GM12872 (cell line): ENCODE results near the gene NACC2.

Experiments used
- TF ChIP-seq, protein P1 (sequence below): IDR thresholded peaks from 3 replicates; pipeline ENCODE4 v1.5.1; 2011; ENCODE audit warnings: low read depth, mild to moderate bottlenecking, low read length, moderate library complexity; ENCODE audit not compliant: insufficient read depth

The NACC2 gene

DNA sequence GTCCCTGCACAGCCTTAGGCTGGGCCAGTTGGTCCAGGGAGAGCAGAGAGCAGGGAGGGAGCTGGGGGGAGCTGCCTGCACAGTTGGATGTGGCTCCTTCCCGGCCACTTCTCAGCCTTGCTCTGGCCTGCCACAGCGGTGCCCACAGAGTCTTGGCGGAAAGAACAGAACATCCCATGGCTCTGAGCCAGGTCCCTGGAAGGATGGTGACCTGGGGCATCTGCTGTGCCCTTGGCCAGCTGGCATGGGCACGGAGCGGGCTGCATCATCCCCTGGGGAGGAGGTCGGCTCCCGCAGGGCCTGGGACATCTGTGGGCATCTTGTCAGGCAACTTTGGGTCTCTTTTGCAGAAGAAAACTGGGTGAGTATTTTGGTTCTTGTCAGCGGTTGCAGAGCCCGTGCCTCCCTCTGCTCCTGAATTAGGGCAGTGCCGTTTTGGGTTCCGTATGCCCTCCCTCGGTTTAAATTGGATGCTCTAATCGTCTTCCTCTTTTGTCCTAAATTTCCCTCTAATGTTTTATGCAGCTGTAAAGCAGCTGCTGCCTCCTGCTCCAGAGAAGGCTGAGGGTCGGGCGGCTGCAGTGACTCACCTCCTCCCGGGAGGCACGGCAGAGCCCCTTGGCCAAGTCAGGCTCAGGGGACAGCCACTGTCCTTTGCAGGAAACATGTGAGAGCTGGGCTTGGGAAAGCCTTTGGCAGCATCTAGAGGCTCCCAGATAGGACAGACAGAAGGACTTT is 10.5 kb upstream of the NACC2 start:
- TF ChIP-seq, protein P1, sequence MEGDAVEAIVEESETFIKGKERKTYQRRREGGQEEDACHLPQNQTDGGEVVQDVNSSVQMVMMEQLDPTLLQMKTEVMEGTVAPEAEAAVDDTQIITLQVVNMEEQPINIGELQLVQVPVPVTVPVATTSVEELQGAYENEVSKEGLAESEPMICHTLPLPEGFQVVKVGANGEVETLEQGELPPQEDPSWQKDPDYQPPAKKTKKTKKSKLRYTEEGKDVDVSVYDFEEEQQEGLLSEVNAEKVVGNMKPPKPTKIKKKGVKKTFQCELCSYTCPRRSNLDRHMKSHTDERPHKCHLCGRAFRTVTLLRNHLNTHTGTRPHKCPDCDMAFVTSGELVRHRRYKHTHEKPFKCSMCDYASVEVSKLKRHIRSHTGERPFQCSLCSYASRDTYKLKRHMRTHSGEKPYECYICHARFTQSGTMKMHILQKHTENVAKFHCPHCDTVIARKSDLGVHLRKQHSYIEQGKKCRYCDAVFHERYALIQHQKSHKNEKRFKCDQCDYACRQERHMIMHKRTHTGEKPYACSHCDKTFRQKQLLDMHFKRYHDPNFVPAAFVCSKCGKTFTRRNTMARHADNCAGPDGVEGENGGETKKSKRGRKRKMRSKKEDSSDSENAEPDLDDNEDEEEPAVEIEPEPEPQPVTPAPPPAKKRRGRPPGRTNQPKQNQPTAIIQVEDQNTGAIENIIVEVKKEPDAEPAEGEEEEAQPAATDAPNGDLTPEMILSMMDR, result no peak

DNA sequence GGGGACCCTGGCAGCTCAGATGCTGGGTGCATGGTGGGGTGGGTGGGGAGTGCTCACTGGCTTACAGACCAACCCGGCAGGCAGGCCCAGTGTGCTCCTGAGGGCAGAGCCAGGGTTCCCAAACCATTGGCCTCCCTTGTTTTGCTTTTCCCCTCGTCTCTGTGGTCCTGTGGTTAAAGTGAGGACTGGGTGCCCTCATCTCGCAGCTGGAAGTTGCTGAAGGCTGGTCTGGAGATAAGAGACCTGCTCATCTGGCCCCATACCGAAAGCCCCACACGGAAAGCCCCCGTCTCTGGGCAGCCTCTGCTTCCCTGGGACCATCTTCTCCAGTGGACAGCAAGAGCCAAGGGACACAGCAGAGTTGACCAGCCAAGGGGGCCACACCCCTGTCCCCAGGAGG is 9.8 kb upstream of the NACC2 start:
- TF ChIP-seq, protein P1, result no peak

DNA sequence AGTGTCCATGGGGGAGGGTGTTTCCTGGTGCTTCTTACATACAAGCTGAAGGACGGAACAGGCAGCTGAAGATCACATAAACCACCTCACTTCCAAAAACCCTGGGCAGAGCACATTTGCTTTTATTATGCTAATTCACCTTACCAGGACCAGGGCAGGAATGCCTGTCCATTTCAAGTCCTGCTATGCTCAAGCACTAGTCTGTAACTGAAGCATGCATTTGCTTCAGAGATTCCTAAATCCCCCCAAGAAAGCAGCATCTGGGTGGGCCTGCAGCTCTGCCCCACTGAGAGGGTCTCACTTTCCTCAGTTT is 9.4 kb upstream of the NACC2 start:
- TF ChIP-seq, protein P1, result no peak

DNA sequence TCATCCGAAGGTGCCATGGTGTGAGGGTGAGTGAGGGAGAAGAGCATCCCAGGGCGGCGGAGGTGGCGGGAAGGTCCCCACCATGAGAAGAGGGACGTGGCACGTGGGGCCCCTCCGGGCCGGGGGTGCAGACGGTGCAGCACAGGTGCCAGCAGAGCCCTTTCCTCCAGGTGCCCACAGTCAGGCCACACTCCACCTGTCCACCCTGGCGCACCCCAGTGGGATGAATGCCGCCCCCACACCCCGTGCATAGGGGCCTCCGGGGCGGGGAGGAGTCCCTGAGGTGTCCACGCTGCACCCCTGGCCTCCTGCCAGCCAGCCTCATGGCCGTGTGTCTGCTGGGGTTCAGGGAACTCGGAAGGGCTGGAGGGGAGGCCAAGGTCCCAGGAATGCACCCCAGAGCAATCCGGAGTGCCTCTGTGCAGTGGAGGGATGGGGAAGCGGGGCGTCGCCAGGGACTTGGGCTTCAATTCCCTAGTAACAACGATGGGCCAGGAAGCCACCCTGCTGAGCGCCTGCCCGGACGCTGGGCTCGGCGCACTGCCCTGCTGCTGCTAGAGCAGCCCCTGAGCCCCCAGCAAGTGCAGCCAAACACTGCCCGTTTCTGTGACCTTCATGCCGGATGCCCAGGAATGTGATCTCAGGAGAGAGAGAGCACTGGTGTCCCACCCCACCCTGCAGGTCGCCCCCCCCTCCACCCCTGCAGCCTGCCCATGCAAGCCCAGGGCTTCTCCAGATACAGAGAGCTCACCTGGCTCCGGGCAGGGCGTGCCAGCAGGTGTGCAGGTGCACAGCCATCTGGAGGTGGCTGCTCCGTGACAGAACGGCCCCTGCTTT is 8.8 kb upstream of the NACC2 start:
- TF ChIP-seq, protein P1, result no peak

DNA sequence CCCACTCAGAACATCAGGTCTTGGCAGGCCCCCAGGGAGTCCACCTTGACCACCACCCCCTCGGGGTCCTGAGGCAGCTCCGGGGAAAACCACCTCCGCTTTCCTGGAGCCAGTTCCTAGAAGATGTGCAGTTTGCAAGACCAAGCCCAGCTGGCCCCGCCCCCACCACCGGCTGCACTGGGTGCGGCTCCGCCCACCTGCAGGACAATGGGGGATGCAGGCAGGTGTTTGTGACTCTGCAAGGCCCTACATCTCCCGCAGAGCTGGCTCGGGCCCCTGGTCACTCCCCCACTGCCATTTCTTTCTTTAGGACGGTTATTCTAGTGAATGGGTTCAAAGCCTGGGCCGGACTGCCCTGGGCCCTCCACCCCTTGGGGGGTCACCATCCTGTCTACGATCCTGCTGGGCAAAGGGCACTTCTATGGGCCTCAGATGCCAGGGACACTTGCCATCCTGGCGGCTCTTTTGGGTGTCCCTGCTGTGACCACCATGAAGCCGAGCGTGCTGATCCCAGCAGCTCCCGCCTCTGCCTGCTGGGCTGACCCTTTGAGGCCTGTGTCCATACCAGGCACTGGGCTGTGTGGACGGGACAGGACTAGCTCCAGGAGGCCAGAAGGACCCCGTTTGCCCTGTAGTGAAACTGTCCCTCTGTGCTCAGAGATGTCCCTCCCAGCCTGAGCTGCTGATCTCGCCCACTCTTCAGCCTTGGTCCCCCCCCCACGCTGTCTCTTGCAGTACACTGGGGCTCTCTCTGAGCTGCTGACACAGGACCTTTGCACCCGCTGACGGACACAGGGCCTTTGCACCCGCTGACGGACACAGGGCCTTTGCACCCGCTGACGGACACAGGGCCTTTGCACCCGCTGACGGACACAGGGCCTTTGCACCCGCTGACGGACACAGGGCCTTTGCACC is 5.9 kb upstream of the NACC2 start:
- TF ChIP-seq, protein P1, result no peak

DNA sequence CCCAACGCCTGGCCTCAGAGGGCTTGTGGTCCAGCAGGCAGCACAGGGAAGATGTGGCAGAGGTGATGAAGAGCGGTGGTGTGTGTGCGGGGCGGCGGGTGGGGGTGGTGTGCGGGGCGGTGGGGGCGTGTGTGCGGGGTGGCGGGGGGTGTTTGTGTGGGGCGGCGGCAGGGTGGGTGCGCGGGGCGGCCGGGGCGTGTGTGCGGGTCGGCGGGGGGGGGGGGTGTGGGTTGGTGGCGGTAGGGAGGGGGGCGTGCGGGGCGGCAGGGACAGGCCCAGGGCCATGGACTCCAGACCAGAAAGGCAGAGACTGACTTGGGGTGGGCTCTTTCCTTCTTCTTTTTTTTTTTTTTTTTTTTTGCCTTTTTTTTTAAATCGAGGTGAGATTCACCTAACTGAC is 4.5 kb upstream of the NACC2 start:
- TF ChIP-seq, protein P1, result no peak

DNA sequence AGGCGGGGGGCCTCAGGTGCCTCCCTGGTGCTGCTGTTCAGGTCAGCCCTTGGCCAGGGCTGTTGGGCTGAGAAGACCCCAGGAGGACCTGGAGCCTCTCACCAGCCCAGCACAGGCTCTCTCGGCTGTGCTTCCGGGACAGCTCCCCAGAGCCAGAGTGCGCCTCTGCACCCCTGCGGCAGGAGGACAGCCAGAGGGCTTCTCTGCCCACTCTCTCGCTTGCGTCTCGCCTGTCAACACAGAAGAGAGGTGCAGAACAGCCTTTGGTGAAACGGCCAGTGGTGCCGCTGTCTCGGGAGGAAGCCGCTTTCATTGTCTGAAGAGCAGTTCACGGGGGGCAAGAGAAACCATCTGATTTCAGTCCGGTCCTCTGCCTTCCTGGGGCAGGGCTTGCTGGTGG is 3.8 kb upstream of the NACC2 start:
- TF ChIP-seq, protein P1, result no peak
